Activated CD4-positive, alpha-beta T cell treated with anti-CD3 and anti-CD28 coated beads, Interleukin-2, Interleukin-4, amounts not matched to agents 100 ng/mL and 50 ng/mL, durations not matched to agents 16 hours and 8 hours (primary cell): ENCODE results near the gene PRPF6.
A peak's percentile ranks its signal among the peaks of the same experiment; 100 is the strongest.
"Not testable (repeated sequence)": the region's sequence is repeated elsewhere in the genome, so short reads cannot be mapped to it uniquely, and the experiment has no call there.

Experiments used
- DNase-seq: peaks from one replicate; pipeline ENCODE4 v3.0.0-alpha.2; 2020; ENCODE audit warnings: low spot score

PRPF6 gene

DNA sequence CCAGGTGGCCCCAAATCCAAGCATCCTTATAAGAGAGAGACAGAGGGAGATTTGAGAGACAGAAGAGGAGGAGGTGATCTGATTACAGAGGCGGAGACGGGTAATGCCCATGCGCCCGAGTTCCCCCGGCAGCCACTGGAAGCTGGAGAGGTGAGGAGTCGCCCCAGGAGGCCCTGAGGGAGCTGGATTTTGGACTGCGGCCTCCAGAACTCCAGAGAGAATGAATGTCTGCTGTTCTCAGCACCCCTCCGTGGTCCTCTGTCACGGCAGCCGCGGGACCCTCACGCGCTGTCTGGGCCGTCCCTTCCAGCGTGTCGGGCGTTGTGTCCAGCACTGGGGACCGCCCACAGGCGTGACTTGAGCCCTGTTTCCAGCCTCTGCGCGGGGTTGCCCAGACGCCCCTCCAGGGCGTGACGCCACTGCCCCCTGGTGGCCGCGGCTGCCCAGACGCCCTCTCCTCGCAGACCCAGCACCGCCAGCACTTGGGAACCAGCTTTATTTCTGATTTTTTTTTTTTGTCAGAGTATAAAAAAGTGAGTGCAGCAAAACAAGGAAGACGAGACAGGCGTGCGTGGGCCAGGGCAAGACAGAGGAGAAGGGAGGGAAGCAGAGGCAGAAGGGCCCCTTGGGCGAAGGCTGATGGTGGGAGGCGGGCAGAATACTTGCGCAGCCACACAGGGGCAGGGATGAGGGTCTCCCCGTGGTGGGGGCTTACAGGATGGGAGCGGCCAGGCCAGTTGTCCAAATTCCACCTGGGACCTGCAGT is 7.1 kb upstream of the PRPF6 start:
- peak; percentile 78 for DNase-seq

GRCh38 chr20:63974402-63975200 is 6.3 kb upstream of the PRPF6 start:
- no peak for DNase-seq

DNA sequence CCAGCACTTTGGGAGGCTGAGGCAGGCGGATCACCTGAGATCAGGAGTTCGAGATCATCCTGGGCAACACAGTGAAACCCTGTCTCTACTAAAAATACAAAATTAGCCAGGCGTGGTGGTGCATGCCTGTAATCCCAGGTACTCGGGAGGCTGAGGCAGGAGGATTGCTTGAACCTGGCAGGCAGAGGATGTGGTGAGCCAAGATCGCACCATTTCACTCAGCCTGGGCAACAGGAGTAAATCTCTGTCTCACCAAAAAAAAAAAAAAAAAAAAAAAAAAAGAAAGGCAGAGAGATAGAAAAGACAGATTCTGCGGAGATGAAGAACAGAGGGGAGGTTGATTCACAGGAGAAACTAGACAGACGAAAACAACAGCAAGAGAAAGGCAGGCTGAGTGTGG is 4.4 kb upstream of the PRPF6 start:
- not testable (repeated sequence) for DNase-seq

- no peak for DNase-seq
Observed at GRCh38 chr20:63976980-63977738, 3.8 kb upstream of the PRPF6 start.

DNA sequence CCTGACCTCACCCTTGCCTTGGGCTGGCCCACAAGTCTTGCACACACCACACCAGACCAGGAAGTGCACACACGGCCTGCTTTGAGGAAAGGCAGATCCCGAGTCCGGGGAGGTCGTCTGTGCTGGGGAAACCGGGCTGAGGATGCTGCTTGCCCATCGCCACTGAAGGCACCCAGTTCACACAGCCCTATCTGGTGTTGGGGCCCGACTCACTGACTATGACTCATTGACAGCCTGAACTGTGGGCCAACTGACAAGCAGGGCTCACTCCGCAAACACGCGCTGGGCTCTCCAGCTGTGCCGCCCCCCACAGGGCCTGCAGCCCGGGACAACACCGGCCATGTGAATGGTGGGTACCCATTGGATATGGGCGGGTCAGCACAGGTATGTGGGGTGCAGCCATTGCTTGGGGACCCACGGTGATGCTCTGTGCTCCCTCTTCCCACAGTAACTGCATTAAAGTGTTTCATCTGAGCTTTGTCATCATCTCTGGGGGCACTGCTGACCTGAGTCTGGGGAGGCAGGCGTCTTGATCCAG is 3.1 kb upstream of the PRPF6 start:
- peak; percentile 87 for DNase-seq

DNA sequence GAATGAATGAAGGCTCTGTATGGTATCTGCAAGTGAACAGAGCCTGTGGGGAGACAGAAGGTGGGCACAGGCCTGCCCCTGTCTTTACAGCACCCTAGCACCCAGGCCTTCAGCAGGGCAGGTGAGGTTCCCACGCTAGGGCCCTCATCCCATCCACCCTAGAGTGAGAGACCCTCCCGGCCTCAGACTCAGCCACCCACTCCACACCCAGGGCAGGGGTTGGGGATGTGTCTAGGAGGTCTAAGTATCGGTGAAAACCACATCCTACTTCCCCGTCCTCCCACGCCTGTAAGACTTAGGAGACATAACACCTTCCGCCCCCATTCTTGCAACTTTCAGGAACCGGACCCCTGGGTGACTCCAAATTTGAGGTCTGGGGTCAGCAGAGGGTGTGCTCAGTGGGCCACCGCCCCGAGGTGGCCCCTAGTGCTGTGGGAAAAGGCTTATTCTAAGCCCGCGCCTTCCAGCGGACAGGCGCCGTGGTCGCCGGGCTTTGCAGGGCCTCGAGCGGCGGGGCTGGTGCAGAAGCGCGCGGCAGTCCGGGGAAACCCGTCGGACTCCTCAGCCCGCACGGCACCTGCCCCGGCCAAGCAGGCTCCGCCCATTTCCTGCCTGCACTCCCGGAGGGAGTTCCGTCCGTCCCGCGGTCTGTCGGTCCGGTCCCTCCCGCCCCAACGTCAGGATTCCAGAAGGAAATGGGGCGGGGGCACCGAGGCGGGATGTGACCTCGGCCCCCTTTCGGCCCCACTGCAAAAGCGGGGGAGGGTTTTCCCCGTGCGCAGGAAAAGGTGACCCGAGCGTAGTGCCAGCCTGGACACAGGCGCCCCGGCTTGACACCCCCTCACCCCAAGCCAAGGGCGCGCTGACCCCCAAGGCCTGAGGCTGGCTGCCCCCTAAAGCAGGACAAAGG is 2.4 kb upstream of the PRPF6 start:
- peak; percentile 82 for DNase-seq

GRCh38 chr20:63979229-63979556 is 1.7 kb upstream of the PRPF6 start:
- no peak for DNase-seq

- DNase-seq: peak; percentile 74
Observed at GRCh38 chr20:63979557-63980316, 1.2 kb upstream of the PRPF6 start, which contains the start of gene SAMD10. TSS of gene SAMD10 (minus strand) at chr20:63979642. CDS start at chr20:63979467, 175 bp downstream.

DNA sequence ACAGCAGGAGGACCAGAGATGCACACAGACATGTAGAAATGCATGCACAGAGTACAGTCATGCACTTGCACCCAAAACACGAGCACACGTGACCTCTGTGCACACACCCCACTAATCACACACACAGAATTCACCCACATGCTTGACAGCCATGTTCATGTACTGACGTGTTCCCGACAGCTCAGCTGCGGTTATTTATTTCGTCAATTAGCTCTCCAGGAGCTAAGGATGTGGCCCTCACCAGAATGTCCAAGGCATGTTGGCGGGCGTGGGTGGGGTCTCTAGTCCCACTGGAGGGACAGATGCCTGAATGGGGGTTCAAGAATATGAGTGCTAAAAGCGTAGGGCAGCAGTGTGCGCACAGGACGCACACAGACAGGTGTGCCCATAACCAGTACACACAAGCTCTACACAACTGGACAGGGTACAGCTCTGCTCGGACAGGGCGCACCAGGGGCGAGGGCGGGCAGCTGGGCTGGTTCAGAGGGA is 571 bp upstream of the PRPF6 start:
- DNase-seq: no peak

GRCh38 chr20:63982937-63983336 is 2.0 kb downstream of the PRPF6 start:
- DNase-seq: no peak

DNA sequence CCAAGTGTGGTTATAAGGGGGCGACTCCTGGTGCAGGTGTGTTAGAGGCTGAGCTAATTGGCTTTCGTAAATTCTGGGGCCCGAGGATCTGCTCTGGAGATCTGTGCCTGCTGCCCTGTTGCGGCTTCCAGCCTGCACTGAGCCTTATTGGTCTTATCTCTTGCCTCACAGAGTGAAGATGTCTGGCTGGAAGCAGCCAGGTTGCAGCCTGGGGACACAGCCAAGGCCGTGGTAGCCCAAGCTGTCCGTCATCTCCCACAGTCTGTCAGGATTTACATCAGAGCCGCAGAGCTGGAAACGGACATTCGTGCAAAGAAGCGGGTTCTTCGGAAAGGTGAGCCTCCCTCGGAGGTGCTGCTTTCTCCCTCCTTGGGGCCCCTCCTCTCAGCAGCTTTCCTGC is 20.0 kb downstream of the PRPF6 start:
- DNase-seq: no peak

DNA sequence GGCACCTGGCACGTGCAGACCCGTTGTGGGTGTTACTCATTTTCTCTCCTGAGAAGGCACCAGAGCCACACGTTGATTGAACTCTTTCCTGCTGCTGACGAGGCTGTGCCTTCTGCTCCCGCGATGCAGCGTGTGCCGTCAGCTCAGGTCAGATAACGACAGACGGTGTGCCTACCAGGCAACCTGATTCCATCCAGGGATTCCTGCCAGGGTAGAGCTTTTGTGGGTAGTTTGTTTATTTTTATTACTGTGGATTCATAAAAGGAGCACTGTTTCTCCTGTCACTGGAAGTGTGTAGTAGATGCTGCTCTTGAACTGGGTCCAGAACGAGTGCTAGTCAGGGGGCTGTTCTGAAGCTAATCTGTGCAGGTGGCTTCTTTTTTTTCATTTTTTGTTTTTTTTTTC is 20.7 kb downstream of the PRPF6 start:
- no peak for DNase-seq

DNA sequence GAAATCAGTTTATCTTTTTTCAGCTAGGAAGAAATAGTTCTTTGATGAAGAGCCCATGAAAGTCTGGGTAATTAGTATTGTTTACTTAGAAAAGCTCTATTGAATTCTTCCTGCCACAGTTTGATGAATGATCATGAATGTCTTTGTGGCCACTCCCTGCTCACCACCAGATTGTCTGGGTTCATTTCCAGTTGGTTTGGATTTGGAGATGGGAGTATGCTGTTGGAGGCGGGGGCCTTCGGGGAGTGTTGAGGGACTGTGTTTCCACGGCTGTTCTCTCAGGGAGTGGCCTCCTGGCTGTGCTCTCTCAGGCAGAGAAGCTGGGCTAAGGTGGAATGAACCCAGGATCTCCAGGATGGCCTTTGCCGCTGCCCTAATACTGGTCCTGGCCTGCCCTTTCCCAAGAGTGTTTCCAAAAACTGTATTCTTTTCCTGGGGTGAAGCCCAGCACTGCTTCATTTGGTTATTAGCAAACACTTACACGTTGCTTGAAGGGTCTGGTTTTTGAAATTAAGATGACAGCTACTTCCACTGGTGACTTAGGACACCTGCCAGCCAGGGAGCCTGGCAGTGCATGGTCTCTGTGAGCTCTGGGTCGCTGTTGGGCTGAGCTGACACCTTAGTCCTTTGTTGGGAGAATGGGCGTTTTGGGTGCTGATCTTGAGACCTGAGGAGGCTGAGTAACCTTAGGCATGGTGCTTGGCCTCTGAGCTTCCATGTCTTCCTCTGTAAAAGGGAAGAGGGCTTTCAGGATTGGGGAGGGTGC is 23.2 kb downstream of the PRPF6 start:
- no peak for DNase-seq

DNA sequence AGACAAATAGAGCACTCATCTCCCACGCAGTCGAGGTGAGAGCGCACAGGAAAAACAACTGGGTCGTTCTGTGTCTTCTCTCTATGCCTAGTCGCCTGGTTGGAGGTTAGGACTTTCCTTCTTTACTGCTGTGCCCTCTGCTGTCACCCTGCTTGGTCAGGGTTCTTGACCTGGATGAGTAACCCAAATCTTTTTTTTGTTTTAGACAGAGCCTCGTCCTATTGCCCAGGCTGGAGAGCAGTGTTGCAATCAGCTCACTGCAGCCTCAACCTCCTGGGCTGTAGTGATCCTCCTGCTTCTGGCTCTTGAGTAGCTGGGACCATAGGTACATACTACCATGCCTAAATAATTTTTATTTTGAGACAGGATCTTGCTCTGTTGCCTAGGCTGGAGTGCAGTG is 24.5 kb downstream of the PRPF6 start:
- no peak for DNase-seq

DNA sequence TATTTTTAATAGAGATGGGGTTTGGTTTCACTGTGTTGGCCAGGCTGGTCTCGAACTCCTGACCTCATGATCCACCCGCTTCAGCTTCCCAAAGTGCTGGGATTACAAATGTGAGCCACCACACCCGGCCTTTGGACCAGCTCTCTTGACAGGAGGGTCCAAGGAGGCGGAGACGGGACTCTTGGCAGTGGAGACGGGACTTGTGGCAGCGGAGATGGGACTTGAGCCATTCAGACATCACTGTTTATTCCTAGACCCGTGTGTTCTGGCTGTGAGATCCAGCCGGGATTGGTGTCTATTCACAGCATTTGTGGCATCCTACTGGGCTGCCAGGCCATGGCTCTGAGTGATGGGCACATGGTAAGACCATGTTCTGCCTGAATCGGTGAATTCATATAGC is 25.6 kb downstream of the PRPF6 start:
- no peak for DNase-seq

- DNase-seq: no peak
Observed at GRCh38 chr20:64006902-64007301, 26.0 kb downstream of the PRPF6 start.

DNA sequence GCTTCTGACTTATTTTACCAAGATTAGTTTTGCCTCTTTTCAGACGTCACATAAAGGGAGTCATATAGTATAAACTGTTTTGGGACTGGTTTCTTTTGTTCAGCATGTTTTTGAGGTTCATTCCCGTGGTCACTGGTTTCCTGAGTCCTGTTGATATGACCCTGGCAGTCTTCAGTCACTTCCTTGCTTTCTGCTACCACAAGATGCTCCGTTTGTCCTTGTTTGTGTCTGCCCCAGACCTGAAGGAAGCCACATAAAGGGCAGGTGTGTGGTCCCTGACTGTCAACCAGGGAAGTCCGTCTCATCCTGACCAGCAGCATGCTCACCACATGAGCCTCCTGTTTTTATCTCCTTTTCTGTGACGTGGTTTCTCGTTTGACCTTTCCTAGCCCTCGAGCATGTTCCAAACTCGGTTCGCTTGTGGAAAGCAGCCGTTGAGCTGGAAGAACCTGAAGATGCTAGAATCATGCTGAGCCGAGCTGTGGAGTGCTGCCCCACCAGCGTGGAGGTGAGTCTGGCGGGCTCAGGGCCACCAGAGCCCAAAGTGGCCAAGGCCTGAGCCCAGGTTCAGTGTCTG is 29.0 kb downstream of the PRPF6 start:
- DNase-seq: peak; percentile 20

- DNase-seq: peak; percentile 43
Observed at GRCh38 chr20:64010711-64011237, 29.8 kb downstream of the PRPF6 start.

DNA sequence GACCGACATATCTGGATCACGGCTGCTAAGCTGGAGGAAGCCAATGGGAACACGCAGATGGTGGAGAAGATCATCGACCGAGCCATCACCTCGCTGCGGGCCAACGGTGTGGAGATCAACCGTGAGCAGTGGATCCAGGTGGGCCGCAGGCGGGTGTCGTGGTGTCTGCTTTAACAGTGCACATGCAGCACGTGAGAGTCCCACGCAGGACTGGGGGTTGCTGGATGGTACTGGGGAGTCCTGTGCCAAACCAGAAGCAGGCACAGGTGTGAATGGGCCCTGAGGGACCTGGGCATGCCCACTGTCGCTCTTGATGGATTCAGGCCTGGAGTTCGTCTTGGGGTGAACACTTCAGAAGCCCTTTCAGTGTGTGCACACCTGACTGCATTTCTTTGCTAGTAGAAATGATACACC is 30.4 kb downstream of the PRPF6 start:
- no peak for DNase-seq
